Esophagus squamous epithelium (tissue), 5 donors: ENCODE measurements around the gene ZMYND11. TPM values are rescaled to one million over a fixed set of nuclear protein-coding genes. Genes with fewer than 3 reads are reported as not detected.

Experiments
- DNase-seq: peaks from one replicate; lab custom pipeline; 2025; lab: John Stamatoyannopoulos, UW
- H3K27ac ChIP-seq, 4 donors: fragments of 200-600 bp; sonication (generic); one replicate each; pipeline ENCODE4 v1.5.1; 2016 to 2019; ENCODE audit warnings: mild to moderate bottlenecking in 1 of 4
- H3K27me3 ChIP-seq, 4 donors: fragments of 200-600 bp; sonication (generic); 1 replicate in 3 of 4; 2 replicates in 1 of 4; pipeline versions ENCODE4 v1.5.1 to v1.6.0; 2017 to 2021; ENCODE audit warnings: antibody characterized with exemption in 1 of 4
- H3K36me3 ChIP-seq, 3 donors: fragments of 200-600 bp; sonication (generic); one replicate each; pipeline ENCODE4 v1.5.1; 2016 to 2019
- H3K4me1 ChIP-seq, 3 donors: fragments of 200-600 bp; sonication (generic); one replicate each; pipeline ENCODE4 v1.5.1; 2017 to 2019
- H3K4me3 ChIP-seq, 4 donors: fragments of 200-600 bp; sonication (generic); 1 replicate in 3 of 4; 2 replicates in 1 of 4; pipeline ENCODE4 v1.5.1; 2016 to 2019; ENCODE audit warnings: mild to moderate bottlenecking in 2 of 4, moderate library complexity in 1 of 4
- H3K9me3 ChIP-seq, 3 donors: fragments of 200-600 bp; sonication (generic); one replicate each; pipeline ENCODE4 v1.5.1; 2016 to 2019
- CTCF ChIP-seq, 6 experiments: fragments of 450-650 bp in 4 of 6; fragments of 200-600 bp in 2 of 6; sonication (generic) in 2 of 6; IDR thresholded peaks; one replicate each; pipeline ENCODE4 v1.5.1; 2016 to 2019; ENCODE audit warnings: antibody characterized with exemption in 6 of 6, mild to moderate bottlenecking in 4 of 6, moderate library complexity in 4 of 6
- POLR2A ChIP-seq, 4 donors: fragments of 450-650 bp; IDR thresholded peaks; one replicate each; pipeline ENCODE4 v1.6.1; 2017; ENCODE audit warnings: antibody characterized with exemption in 4 of 4, mild to moderate bottlenecking in 4 of 4, moderate library complexity in 3 of 4
- WGBS, 2 donors: methylation state at CpG; one replicate each; pipeline ENCODE4 v1.1.5; 2018; 5-methylcytosine and 5-hydroxymethylcytosine counted together
- intact Hi-C: fragments of 100-400 bp; cut with DNase I; formaldehyde crosslinking; loops from one replicate; pipeline ENCODE4 v1.15.0; 2022
- total RNA-seq, 4 donors: library from RNA; depleted of rRNA; stranded (reverse); fragments of >200 nt; gene quantifications; one replicate each; pipeline ENCODE4 v1.1.0, GENCODE V29; 2016
- donor health status: DM: yes; HTN: yes; CAD: no.

ZMYND11 gene
- total RNA-seq, 4 donors from 2014 or later, result 22.9 to 67.9 (median 32.2) TPM

GRCh38 chr10:273088-273487, 137.8 kb downstream of the ZMYND11 start:
- H3K4me3 ChIP-seq, result no peak overlapping the region
- no peaks in the 10 kb centered on the region for H3K4me1 ChIP-seq
- no peak overlapping the region for H3K27ac ChIP-seq
- TF ChIP-seq POLR2A (IDR thresholded peaks at IDR 0.05) (no peak), CTCF (IDR thresholded peaks at IDR 0.05) (no peak)
- no peaks in the 10 kb centered on the region for H3K27me3 ChIP-seq
- peaks cover 0 to 28% (median 0%) of the 10 kb centered on the region in 3 donors for H3K36me3 ChIP-seq
- H3K9me3 ChIP-seq, result no peaks in the 10 kb centered on the region
- intact Hi-C loops, result no loop called here
- no peak for DNase-seq
- WGBS, 2 donors, result 90 to 91% methylated on average over 8 to 12 of the region's 16 CpGs

DNA sequence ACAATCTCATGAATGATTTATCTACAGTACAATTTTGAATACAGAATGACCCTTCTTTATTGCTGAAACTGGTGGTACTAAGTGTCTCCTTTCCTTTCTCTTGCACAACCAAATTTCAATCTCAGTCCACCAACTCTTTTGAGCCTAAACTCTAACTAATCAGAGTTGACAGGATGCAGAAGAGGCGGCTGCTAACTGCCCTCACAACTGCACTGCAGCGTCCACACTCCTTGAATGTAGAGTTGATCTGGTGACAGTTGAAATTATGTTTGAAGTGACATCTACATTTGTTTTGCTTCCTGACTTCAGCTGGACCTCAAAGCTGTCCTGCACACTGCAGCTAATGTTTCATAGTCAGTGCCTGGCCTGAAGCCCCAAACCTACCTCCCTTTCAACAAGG, 139.6 kb downstream of the ZMYND11 start:
- Histone ChIP-seq H3K27ac (no peak overlapping the region), H3K27me3 (no peaks in the 10 kb centered on the region), H3K9me3 (no peaks in the 10 kb centered on the region), H3K4me1 (no peaks in the 10 kb centered on the region), H3K4me3 (no peak overlapping the region), H3K36me3 (peaks cover 0 to 44% (median 0%) of the 10 kb centered on the region in 3 donors)
- TF ChIP-seq CTCF (IDR thresholded peaks at IDR 0.05), result no peak
- intact Hi-C loops, result no loop called here
- no peak for DNase-seq
- 50 to 76% methylated on average over 2 of the region's 2 CpGs for WGBS, 2 donors

GRCh38 chr10:275680-276079, 140.4 kb downstream of the ZMYND11 start:
- TF ChIP-seq CTCF (IDR thresholded peaks at IDR 0.05), result no peak
- TF ChIP-seq POLR2A (IDR thresholded peaks at IDR 0.05), result no peak
- H3K27ac ChIP-seq, result no peak overlapping the region
- WGBS, 2 donors, result 91 to 93% methylated on average over 17 to 18 of the region's 18 CpGs
- no peak overlapping the region for H3K4me3 ChIP-seq
- H3K4me1 ChIP-seq, result no peaks in the 10 kb centered on the region
- H3K27me3 ChIP-seq, result no peaks in the 10 kb centered on the region
- H3K36me3 ChIP-seq, result peaks cover 0 to 52% (median 0%) of the 10 kb centered on the region in 3 donors
- intact Hi-C loops, result no loop called here
- no peaks in the 10 kb centered on the region for H3K9me3 ChIP-seq
- DNase-seq, result no peak

GRCh38 chr10:277963-278362, 142.7 kb downstream of the ZMYND11 start:
- H3K36me3 ChIP-seq, result peaks cover 0 to 75% (median 7%) of the 10 kb centered on the region in 3 donors
- H3K27ac ChIP-seq, result no peak overlapping the region

GRCh38 chr10:278707-279106, 143.5 kb downstream of the ZMYND11 start:
- no peak overlapping the region for H3K27ac ChIP-seq
- intact Hi-C loops, result no loop called here
- no peak overlapping the region for H3K4me3 ChIP-seq
- no peak for TF ChIP-seq CTCF (IDR thresholded peaks at IDR 0.05)
- TF ChIP-seq POLR2A (IDR thresholded peaks at IDR 0.05), result no peak
- no peaks in the 10 kb centered on the region for H3K4me1 ChIP-seq
- WGBS, 2 donors, result 88 to 93% methylated on average over 5 of the region's 5 CpGs
- DNase-seq, result no peak
- no peaks in the 10 kb centered on the region for H3K27me3 ChIP-seq
- peaks cover 0 to 83% (median 8%) of the 10 kb centered on the region in 3 donors for H3K36me3 ChIP-seq
- no peaks in the 10 kb centered on the region for H3K9me3 ChIP-seq

More at GRCh38 chr10:277963-278362, 142.7 kb downstream of the ZMYND11 start:
- no peaks in the 10 kb centered on the region for H3K4me1 ChIP-seq
- intact Hi-C loops, result no loop called here
- WGBS, 2 donors, result no CpG with 5 or more reads among the region's 19 CpGs
- H3K4me3 ChIP-seq, result no peak overlapping the region
- no peaks in the 10 kb centered on the region for H3K9me3 ChIP-seq
- no peak for DNase-seq
- TF ChIP-seq CTCF (IDR thresholded peaks at IDR 0.05), result no peak
- H3K27me3 ChIP-seq, result no peaks in the 10 kb centered on the region
